GM12891 (cell line): ENCODE results near the gene NAV2.

Experiments used
- DNase-seq: peaks from one replicate; pipeline ENCODE4 v3.0.0; 2011; ENCODE audit warnings: low spot score; ENCODE audit not compliant: insufficient read length
- FAIRE-seq: peaks from 2 replicates; lab custom pipeline; 2011; peaks lifted over from hg19 to GRCh38; lab: Jason Lieb, UNC
- PAX5 ChIP-seq: IDR thresholded peaks from 2 replicates; pipeline ENCODE4 v1.6.1; 2011; ENCODE audit warnings: low read length, moderate library complexity, mild to moderate bottlenecking; ENCODE audit not compliant: insufficient read depth, severe bottlenecking
- POLR2A ChIP-seq: IDR thresholded peaks from 2 replicates; pipeline ENCODE4 v1.6.1; 2011; ENCODE audit warnings: low read depth, low read length, control low read depth
- POLR2AphosphoS5 ChIP-seq: IDR thresholded peaks from 2 replicates; pipeline ENCODE4 v1.6.1; 2011; ENCODE audit warnings: low read depth, low read length, control low read depth
- POU2F2 ChIP-seq: IDR thresholded peaks from 2 replicates; pipeline ENCODE4 v1.6.1; 2011; ENCODE audit warnings: low read depth, mild to moderate bottlenecking, control low read depth, low read length, moderate library complexity
- SPI1 ChIP-seq: IDR thresholded peaks from 2 replicates; pipeline ENCODE4 v1.6.1; 2011; ENCODE audit warnings: low read depth, low read length, control low read depth
- TAF1 ChIP-seq: IDR thresholded peaks from 2 replicates; pipeline ENCODE4 v1.6.1; 2011; ENCODE audit warnings: low read depth, low read length, control low read depth

Gene NAV2

DNA sequence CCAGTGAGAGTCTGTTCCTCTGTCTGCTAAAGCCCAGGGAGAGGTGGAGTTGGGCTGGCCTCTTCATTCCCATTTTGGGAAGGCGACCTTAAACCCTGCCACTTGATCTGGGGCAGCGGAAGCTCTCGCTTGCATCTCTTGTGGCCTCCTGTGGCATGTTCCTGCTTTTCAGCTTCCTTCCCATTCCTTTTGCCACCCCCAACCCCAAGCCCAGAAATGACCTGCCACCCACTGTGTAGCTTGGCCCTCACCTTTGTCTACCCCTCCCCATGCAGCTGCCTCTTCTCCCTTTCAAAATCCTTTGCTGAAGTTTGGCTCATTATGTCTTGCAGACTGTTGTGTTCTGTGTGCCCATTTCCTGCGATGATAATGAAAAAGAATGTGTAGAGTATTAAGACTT is 337.4 kb downstream of the NAV2 start:
- DNase-seq (no peak), FAIRE-seq (no peak)
- TF ChIP-seq PAX5: no peak

DNA sequence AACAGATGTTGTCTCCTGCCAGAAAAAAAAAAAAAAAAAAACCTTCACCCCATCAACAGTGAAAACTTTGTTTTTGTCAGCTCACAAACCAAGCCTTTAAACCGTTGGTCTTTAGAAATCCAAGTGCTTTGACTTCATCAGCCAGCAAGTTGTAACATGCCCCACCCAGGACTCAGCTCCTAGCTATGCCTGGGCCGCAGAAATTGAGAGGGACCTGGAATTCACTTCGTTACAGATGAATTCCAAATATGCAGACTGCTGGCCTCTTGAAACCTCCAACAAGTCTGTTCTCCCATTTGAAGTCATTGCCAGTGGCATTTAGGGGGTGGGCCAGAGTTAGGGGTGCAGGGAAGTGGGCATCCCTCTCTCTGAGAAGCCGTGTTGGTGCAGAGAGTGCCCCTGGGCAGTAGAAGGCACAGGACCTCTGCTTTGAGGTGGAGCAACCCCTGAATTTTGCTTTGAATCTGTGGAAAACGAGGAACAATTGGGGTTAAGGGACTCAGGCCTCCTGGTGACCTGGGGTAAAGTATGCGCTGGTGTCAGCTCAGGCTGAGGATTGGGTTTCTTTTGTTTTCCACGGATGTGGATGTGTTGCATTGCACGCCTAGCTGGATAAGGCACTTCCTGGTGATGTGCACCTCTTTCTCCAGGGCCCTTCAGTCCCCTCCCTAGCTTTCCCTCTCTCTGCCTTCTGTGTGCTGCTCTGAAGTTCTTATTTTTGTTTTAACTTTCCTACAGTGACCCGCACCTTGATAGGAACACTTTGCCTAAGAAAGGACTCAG is 338.1 kb downstream of the NAV2 start:
- TF ChIP-seq POU2F2: no peak
- TF ChIP-seq POLR2A: no peak
- TF ChIP-seq PAX5: no peak
- TF ChIP-seq SPI1: no peak
- no peak for TF ChIP-seq TAF1
- no peak for TF ChIP-seq POLR2AphosphoS5
- DNase-seq: no peak
- no peak for FAIRE-seq

DNA sequence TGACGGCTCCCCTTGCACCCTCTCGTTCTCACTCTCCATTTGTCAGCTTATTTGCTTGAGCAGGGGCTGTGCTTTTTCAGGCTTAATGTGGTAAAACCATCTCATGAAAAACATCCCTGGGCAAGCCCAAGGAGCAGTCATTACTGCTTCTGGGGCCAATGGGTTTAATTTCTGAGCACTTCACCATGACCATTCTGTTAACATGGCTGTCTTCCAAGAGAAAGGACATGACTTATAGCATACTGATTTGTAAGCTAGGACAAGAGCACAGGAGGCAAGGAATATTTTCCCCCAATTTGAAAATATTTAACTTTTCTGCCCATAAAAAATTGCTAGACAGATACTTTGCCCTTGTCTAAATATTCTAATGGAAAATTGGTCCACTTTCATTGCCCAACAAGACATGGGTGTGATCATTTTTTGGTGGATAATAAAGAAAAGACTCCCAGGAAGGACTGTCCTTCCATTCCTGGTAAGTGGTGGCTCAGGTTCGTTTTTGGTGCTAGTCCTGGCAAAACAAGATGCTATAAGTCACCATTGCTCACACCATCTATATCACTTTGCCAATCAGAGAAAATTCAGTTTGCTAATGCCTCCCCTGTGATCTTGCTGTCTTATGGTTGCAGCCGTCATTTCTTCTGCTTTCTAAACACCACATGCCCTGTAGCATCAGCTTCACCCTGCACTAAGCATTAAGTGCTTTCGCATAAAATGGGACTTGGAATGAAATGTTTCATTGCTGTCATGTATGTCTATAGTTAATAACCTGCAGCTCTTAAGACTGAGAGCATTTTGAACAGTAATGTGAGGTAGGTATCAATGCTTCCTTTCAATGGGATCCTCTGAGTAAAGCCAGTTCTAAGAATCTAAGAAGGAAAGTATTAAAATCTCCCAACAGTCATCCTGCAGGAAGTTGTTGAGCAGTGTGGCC is 339.1 kb downstream of the NAV2 start:
- DNase-seq: no peak
- TF ChIP-seq POLR2AphosphoS5: no peak
- TF ChIP-seq POU2F2: no peak
- TF ChIP-seq PAX5: no peak
- no peak for TF ChIP-seq TAF1
- TF ChIP-seq SPI1: no peak
- TF ChIP-seq POLR2A: no peak
- FAIRE-seq: no peak

DNA sequence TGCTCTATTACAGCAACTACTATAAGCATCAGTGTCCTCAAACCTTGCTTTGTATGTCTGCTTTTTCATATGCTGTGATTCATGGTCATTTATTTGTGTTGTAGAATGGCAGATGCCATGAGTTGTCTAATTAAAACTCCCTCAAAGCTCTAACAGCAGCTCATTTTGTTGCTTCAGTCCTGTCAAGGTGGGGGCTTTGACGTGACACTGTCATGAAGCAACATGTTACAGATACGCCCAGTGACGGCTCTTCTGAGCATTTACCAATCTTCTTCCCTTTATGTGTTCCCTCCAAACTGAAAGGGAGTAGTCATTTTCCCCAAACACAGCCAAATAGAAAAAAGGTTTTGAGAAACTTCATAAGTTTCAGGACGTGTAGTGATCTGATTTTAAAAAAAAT is 340.9 kb downstream of the NAV2 start:
- no peak for TF ChIP-seq POU2F2
- no peak for TF ChIP-seq POLR2A
- TF ChIP-seq POLR2AphosphoS5: no peak
- TF ChIP-seq PAX5: no peak
- TF ChIP-seq SPI1: no peak
- TF ChIP-seq TAF1: no peak
- FAIRE-seq: no peak

DNA sequence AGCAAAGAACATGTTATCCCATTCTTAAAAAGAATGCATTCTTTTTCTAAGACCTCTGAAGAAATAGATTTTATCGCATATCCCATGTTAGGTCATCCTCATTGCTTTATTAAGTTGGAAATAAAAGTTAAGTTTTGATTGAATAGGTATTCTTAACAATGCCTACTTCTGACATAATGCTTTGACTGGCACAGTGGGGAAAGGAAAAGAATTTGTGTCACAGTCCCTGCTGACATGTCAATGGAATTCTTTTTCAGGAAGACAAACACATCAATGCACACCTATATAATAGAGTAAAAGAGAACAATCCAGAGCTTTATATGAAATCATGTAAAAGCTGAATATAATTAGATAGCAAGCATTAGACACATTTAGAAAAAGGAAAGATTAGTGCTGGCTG is 341.9 kb downstream of the NAV2 start:
- DNase-seq: no peak
- FAIRE-seq: no peak
- TF ChIP-seq POLR2A (no peak), POLR2AphosphoS5 (no peak), POU2F2 (no peak), TAF1 (no peak), PAX5 (no peak), SPI1 (no peak)

More for the DNA sequence above, 340.9 kb downstream of the NAV2 start:
- DNase-seq: no peak

DNA sequence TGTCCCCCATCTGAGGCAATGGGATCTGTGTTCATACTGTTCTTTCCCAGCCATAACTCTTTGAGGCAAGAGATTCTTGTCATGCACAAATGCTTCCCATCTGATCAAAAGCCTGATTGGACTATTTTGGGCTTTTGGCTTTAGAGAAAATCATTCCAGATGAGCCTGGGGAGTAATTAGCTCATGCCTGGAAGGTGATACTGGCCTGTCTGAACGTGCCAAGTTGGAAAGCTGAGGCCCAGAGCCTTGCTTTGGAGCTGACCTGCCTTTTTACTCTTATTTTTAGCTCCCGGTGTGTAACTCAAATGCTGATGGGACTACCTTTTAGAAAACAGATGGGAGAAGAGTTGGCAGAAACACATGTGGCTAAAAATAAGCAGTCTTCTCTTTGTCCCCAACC is 342.7 kb downstream of the NAV2 start:
- TF ChIP-seq POLR2A (no peak), SPI1 (no peak), POLR2AphosphoS5 (no peak), TAF1 (no peak), POU2F2 (no peak), PAX5 (no peak)
- no peak for DNase-seq
- FAIRE-seq: no peak

DNA sequence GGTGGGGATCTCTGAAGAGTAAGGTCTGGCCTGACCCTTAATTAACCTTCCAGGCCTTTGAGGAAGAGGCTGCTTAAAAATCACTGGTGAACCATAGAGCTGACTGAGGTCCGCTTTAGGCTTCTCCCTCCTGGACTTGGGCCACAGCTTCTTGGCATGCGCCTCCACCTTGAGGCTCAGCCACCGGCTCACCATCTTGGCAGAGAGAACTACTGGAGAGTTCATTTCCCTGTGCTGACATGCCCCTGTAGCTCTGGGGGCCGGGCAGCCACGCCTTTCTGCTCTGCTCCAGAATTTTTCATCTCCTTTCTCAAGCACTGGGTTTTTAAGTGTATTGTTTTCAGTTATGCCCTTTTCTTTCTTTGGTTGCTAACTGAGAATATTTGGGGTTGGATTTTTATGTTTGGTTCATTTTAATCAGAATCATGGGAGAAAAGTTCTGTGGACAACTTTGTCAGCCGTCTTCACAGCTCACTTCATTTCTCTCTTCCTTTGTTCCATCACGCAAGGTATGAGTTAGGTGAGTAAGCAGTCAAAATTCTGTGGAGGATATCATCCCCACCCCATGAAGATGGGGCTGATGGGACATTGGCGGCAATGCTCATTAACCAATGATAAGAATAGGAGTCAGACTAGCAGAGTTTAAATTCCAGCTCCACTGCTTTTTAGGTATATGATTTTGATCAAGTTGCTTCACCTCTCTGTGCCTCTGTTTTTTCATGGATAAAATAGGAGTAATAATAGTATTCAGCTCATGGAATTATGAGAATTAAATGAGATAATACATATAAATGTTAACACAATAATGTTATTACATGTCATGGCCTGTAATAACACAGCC is 343.7 kb downstream of the NAV2 start:
- FAIRE-seq: no peak
- DNase-seq: no peak
- TF ChIP-seq PAX5: no peak

DNA sequence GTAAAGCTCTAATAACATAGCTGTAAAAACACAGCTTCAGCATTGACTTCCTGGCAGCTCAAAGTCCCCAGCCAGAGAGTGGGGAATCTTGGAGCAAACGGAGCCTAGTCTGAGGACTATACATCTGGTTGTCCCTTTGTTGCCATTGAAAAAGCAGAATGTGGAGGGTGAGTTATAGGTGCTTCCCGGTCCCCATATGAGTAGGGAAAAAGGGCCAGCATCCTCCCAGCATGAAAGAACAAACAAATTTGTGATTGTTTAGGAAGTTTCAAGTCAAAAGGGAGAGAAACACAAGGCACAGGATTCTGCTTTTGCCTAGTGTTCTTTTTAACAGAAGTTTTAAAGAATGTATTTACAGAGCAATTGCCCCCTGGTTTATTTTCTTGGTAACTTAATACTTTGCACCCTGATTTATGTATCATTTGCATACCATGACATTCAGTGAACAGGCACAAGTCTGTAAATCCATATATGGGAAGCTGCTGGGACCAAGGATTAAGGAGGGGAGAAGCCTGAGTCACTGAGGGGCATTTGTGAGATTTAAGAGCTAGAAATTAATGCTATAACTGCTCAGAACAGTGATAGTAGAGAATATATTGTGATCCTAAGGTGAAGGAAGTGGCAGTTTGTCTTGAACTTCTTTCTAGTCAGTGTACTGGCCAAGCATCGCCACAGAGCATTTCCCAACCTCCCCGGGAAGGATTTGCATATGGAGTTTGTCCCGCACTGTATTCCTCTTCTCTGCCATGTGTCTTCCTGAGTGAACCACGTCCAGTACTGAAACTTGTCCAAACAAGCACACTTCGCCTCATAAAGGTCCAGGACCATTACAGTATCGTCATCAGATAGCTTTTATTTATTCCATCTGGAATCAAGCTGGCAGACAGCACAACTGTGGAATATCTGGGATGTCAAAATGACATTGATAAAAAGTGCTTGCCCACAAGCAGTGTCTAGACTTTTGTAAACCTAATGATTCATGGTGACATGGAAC is 344.6 kb downstream of the NAV2 start:
- TF ChIP-seq POLR2AphosphoS5: no peak
- TF ChIP-seq PAX5: no peak
- no peak for TF ChIP-seq POU2F2
- no peak for TF ChIP-seq POLR2A
- TF ChIP-seq TAF1: no peak
- no peak for TF ChIP-seq SPI1
- DNase-seq: no peak
- no peak for FAIRE-seq
